Fibroblast of the aortic adventitia (primary cell): ENCODE data around the gene IQCE. TPM values are rescaled to one million over a fixed set of nuclear protein-coding genes. Genes with fewer than 3 reads are reported as not detected.
A peak's percentile ranks its signal among the peaks of the same experiment; 100 is the strongest.

ENCODE experiments used
- DNase-seq: peaks from one replicate; pipeline ENCODE4 v3.0.0-alpha.2; 2010; ENCODE audit warnings: low read depth
- H3K4me3 ChIP-seq: 2 replicates; pipeline ENCODE4 v1.5.1; 2011; ENCODE audit warnings: low read depth, mild to moderate bottlenecking, control low read depth, low read length, moderate library complexity
- total RNA-seq: library from RNA; depleted of rRNA; stranded (reverse); fragments of >200 nt; gene quantifications from 2 replicates; pipeline ENCODE4 v1.2.3, GENCODE V29; 2012; ENCODE audit warnings: low replicate concordance
- TF ChIP-seq, protein P1 (sequence below): IDR thresholded peaks from 2 replicates; pipeline ENCODE4 v1.5.1; 2011; ENCODE audit warnings: mild to moderate bottlenecking, low read length, control low read depth, inconsistent platforms; ENCODE audit not compliant: insufficient read depth

The IQCE gene, protein sequence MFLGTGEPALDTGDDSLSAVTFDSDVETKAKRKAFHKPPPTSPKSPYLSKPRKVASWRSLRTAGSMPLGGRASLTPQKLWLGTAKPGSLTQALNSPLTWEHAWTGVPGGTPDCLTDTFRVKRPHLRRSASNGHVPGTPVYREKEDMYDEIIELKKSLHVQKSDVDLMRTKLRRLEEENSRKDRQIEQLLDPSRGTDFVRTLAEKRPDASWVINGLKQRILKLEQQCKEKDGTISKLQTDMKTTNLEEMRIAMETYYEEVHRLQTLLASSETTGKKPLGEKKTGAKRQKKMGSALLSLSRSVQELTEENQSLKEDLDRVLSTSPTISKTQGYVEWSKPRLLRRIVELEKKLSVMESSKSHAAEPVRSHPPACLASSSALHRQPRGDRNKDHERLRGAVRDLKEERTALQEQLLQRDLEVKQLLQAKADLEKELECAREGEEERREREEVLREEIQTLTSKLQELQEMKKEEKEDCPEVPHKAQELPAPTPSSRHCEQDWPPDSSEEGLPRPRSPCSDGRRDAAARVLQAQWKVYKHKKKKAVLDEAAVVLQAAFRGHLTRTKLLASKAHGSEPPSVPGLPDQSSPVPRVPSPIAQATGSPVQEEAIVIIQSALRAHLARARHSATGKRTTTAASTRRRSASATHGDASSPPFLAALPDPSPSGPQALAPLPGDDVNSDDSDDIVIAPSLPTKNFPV
- 14.0 and 210 TPM in 2 replicates for total RNA-seq

DNA sequence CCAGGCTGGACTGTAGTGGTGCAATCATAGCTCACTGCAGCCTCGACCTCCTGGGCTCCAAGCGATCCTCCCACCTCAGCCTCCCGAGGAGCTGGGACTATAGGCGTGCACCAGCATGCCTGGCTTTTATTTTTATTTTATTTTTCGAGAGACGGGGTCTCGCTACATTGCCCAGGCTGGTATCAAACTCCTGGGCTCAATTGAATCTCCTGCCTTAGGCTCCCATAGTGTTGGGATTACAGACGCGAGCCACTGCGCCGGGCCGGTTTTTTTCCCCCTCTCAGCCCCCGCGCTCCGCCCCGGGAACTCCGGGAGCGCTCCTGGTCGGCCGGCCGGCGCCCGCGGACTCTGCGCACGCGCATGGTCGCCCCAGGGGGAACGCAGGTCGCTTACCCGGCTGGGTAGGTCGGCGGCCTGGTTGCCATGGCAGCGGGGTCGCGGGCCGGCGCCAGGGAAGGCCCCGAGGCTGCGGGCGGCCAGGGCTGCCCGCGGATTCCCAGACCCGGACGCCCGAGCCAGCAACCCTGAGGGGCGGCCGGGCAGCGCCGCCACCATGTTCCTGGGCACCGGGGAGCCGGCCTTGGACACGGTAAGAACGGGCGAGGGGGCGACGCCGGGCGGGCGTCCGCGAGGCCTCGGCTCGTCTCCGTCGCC is at the start of gene IQCE:
Gene IQCE (plus strand): TSS at position 351 of the 654 bp plus-strand sequence. CDS start 203 bp downstream, at position 554.
- peak; percentile 83 for DNase-seq
- peak within 1 kb of the TSS; percentile 86 for H3K4me3 ChIP-seq
- TF ChIP-seq, protein P1, sequence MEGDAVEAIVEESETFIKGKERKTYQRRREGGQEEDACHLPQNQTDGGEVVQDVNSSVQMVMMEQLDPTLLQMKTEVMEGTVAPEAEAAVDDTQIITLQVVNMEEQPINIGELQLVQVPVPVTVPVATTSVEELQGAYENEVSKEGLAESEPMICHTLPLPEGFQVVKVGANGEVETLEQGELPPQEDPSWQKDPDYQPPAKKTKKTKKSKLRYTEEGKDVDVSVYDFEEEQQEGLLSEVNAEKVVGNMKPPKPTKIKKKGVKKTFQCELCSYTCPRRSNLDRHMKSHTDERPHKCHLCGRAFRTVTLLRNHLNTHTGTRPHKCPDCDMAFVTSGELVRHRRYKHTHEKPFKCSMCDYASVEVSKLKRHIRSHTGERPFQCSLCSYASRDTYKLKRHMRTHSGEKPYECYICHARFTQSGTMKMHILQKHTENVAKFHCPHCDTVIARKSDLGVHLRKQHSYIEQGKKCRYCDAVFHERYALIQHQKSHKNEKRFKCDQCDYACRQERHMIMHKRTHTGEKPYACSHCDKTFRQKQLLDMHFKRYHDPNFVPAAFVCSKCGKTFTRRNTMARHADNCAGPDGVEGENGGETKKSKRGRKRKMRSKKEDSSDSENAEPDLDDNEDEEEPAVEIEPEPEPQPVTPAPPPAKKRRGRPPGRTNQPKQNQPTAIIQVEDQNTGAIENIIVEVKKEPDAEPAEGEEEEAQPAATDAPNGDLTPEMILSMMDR: no peak

DNA sequence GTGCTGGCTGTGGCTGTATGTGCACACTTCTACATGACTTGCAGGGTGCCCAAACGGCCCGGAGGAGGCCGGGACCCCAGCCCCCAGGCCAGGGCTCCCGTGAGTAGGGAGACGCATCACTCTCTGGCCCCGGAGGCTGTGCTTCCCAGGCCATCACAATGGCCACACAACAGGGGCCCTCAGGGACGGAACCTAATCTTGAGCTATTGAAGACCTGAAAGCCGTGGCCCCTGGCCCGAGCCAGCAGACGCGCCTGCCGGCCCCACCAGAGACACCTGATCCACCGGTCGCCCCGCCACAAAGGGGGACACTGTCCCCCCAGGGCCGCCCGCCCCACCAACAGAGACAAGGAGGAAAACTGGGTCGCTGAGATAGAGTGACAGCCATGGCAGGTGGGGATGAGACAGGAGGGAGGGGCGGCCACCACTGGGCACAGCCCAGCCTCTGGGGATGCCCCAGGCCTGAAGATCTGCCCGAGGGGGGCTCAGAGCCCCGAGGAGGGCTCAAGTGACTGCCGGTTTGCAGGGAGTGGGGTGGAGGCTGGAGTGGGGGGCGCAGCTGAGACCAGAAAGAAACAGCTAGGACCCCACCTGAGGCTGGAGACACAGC is 49.4 kb upstream of the IQCE start:
- no peak overlapping the region for H3K4me3 ChIP-seq
- TF ChIP-seq, protein P1: no peak
- DNase-seq: no peak

DNA sequence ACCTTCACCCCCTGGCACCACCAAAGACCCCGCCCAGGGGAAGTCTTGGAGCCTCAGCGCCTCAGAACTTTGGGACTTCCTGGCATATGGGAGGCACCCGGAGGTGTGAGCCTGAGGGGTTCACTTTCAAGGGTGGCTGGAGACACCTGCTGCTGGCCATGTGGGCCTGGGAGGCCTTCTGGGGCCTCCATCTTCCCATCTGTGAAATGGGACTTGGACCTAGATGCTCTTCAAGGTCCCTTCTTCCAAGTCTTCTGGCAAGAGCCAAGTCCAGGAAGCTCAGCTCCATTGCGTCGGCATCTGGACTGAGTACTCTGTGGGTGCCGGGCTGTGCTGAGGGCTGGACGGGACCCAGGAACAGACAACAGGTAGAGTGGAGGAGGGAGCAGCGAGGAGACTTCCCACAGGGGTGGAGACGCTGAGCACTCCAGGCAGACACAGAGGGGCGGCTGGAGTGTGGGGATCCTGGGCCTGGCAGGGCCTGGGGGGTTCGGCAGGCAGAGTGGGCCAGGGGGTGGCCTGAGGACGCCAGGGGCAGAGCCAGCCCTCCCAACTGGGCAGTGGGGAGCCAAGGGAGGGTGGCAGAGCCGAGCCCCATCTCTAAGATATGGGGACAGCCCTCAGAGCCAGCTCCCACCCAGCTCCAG is 48.5 kb upstream of the IQCE start:
- DNase-seq: no peak
- TF ChIP-seq, protein P1: no peak

DNA sequence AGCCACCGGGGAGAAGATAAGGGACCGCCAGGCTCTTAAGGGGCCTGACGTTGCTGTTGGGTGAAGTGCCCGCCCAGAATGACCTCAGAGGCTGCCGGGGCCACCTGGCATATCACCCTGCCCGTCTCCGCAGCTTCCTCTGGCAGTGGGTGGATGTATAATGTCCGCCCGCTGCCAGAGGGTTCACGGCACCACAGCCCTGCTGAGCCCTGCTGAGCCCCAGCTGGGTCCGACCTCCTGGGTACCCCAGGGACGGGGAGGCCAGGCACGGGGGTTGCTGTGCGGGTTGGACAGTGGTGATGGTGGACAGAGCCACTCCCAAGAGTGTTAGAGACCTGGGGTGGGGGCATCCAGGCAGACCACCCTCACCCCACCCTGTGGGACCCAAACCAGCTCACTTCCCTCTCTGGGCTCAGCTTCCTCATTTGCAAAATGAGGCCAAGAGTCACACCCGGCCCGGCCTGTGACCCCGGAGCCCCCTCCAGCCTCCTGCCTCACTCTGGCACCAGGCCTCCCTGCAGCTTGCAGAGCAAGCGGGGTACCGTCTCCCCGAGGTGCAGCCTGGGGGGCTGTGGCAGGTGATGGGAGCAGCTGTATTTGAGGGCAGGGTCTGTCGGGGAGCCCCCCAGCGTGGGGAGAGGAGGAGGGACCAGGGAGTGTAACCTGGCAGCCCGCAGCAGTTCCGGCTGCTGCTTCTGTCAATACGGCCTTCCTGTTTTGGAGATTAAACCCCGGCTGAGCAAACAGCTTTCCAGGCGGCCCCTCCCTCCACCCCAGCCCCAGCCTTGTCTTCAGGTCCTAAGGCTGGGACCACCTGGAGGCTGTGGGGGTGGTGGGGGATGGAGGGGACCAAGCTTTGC is 47.6 kb upstream of the IQCE start:
- DNase-seq: no peak
- H3K4me3 ChIP-seq: no peak overlapping the region
- TF ChIP-seq, protein P1: no peak

More for the DNA sequence above, 48.5 kb upstream of the IQCE start:
- no peak overlapping the region for H3K4me3 ChIP-seq

DNA sequence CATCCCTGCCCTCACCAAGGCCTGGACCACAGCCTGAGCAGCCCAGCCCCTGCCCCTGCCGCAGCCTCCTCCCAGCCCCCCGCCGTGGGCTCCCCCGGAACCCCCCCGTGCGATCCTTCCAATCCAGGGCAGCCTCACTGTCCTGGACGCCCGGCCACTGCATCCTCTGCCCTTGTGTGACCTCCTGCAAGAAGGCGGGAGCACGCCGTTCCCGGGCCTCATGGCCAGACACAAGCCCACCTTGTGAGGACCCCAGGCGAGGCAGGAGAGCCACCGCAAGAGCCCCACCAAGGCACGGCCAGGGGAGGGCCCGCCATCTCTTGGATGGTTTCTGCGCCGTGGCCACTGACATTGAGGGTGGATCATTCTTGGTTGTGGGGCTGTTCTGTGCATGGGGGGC is 47.0 kb upstream of the IQCE start:
- no peak overlapping the region for H3K4me3 ChIP-seq
- TF ChIP-seq, protein P1: no peak
- DNase-seq: no peak
